ENCODE results near the gene GGTA1. TPM values are rescaled to one million over a fixed set of nuclear protein-coding genes. Genes with fewer than 3 reads are reported as not detected.
"Not testable (repeated sequence)": the region's sequence is repeated elsewhere in the genome, so short reads cannot be mapped to it uniquely, and the experiment has no call there.

GGTA1 gene
- total RNA-seq, 1 experiment from 2014 or later: not detected

- H3K79me2 ChIP-seq (ENCODE audit: insufficient read depth, low read length): no peaks in the 10 kb centered on the region
- ChIA-PET RAD21 (ENCODE audit: low non-redundant PET in 1 of 2, low total read pairs in 2 of 2, uncharacterized antibody in 2 of 2, unreplicated experiment in 2 of 2) (no interaction called here), CTCF (no interaction called here), POLR2A (no interaction called here)
- no peak for DNase-seq (ENCODE audit: low read depth, low spot score)
- TF ChIP-seq FOSL1 (IDR thresholded peaks at IDR 0.05; ENCODE audit: low read depth) (no peak), REST (IDR thresholded peaks at IDR 0.05; ENCODE audit: low read depth) (peak; percentile 40; the same call in 1 of the 2 replicates)
- ATAC-seq: no peak
- no peaks in the 10 kb centered on the region for H4K20me1 ChIP-seq (ENCODE audit: insufficient read depth)
- intact Hi-C loops (cut with micrococcal nuclease): no loop called here
- H3K9me3 ChIP-seq (ENCODE audit: control insufficient read depth in 1 of 2, insufficient read depth in 1 of 2, low read depth in 1 of 2, low read length in 2 of 2): no peaks in the 10 kb centered on the region
- H3K4me1 ChIP-seq (ENCODE audit: control insufficient read depth in 1 of 2, insufficient read depth in 2 of 2, low read length in 2 of 2): peaks cover 6 to 11% of the 10 kb centered on the region in 2 experiments; a peak in 3 of 4 replicates
- H3K27me3 ChIP-seq (ENCODE audit: insufficient read depth, low read length): 0 out of 2 replicates have a peak, but pooled peaks cover 12% of the 10 kb centered on the region
- H2AFZ ChIP-seq (ENCODE audit: low read depth, low read length, poor library complexity, severe bottlenecking): no peak overlapping the region
- H3K4me2 ChIP-seq (ENCODE audit: low read length): no peak overlapping the region
- no peaks in the 10 kb centered on the region for H3K36me3 ChIP-seq (ENCODE audit: control insufficient read depth in 1 of 2, insufficient read depth in 2 of 2, low read length in 2 of 2)
- no peaks in the 10 kb centered on the region for H3K9me2 ChIP-seq (ENCODE audit: insufficient read depth)
- H3K27ac ChIP-seq (ENCODE audit: low read depth, low read length): no peak overlapping the region
- no TSS peak for BruUV-seq (replicated peaks)
- H3K9ac ChIP-seq (ENCODE audit: low read length): no peak overlapping the region
- no peak overlapping the region for H3K4me3 ChIP-seq (replicated peaks in 1 of 2; ENCODE audit: low read depth in 1 of 2, low read length in 2 of 2)
Observed at GRCh38 chr9:121459513-121459912, 40.1 kb downstream of the GGTA1 start.

- H2AFZ ChIP-seq (ENCODE audit: low read depth, low read length, poor library complexity, severe bottlenecking); BruUV-seq (replicated peaks); H3K9ac ChIP-seq (ENCODE audit: low read length); H3K36me3 ChIP-seq (ENCODE audit: control insufficient read depth in 1 of 2, insufficient read depth in 2 of 2, low read length in 2 of 2); H3K9me2 ChIP-seq (ENCODE audit: insufficient read depth); ATAC-seq; H3K9me3 ChIP-seq (ENCODE audit: control insufficient read depth in 1 of 2, insufficient read depth in 1 of 2, low read depth in 1 of 2, low read length in 2 of 2); H3K79me2 ChIP-seq (ENCODE audit: insufficient read depth, low read length); H3K4me3 ChIP-seq (replicated peaks in 1 of 2; ENCODE audit: low read depth in 1 of 2, low read length in 2 of 2); intact Hi-C loops (cut with micrococcal nuclease); DNase-seq (ENCODE audit: low read depth, low spot score); POLR2A ChIA-PET; RAD21 ChIA-PET (ENCODE audit: low non-redundant PET in 1 of 2, low total read pairs in 2 of 2, uncharacterized antibody in 2 of 2, unreplicated experiment in 2 of 2); H3K4me1 ChIP-seq (ENCODE audit: control insufficient read depth in 1 of 2, insufficient read depth in 2 of 2, low read length in 2 of 2); H3K27ac ChIP-seq (ENCODE audit: low read depth, low read length); CTCF ChIA-PET; H4K20me1 ChIP-seq (ENCODE audit: insufficient read depth); H3K4me2 ChIP-seq (ENCODE audit: low read length): not testable (repeated sequence)
- peaks cover 12% of the 10 kb centered on the region; the same call in 1 of the 2 replicates for H3K27me3 ChIP-seq (ENCODE audit: insufficient read depth, low read length)
Observed at GRCh38 chr9:121458449-121458848, 41.2 kb downstream of the GGTA1 start.

All from HCT116 (cell line).